SKM-1 (cell line): ENCODE results near the gene ZSCAN30.

ENCODE experiments used
- DNase-seq: peaks from one replicate; lab custom pipeline; 2025; ENCODE audit not compliant: unreplicated experiment; lab: John Stamatoyannopoulos, UW

Gene ZSCAN30

GRCh38 chr18:35282353-35282752 is 7.7 kb downstream of the ZSCAN30 start:
- DNase-seq: no peak

- no peak for DNase-seq
Observed at GRCh38 chr18:35278969-35279368, 11.1 kb downstream of the ZSCAN30 start.

- no peak for DNase-seq
Observed at GRCh38 chr18:35278085-35278484, 11.9 kb downstream of the ZSCAN30 start.

GRCh38 chr18:35277633-35278032 is 12.4 kb downstream of the ZSCAN30 start:
- DNase-seq: no peak

- no peak for DNase-seq
Observed at GRCh38 chr18:35276267-35276666, 13.8 kb downstream of the ZSCAN30 start.

- no peak for DNase-seq
Observed at GRCh38 chr18:35271656-35272055, 18.4 kb downstream of the ZSCAN30 start.

GRCh38 chr18:35268821-35269220 is 21.2 kb downstream of the ZSCAN30 start:
- DNase-seq: peak; percentile 36

- DNase-seq: no peak
Observed at GRCh38 chr18:35267809-35268208, 22.2 kb downstream of the ZSCAN30 start.

GRCh38 chr18:35267161-35267651 is 22.8 kb downstream of the ZSCAN30 start:
- no peak for DNase-seq

GRCh38 chr18:35264409-35264808 is 25.6 kb downstream of the ZSCAN30 start:
- no peak for DNase-seq

- DNase-seq: no peak
Observed at GRCh38 chr18:35256947-35257346, 33.1 kb downstream of the ZSCAN30 start.

GRCh38 chr18:35253655-35254287 is 36.3 kb downstream of the ZSCAN30 start:
- DNase-seq: no peak

- DNase-seq: no peak
Observed at GRCh38 chr18:35252466-35252865, 37.6 kb downstream of the ZSCAN30 start.

- DNase-seq: no peak
Observed at GRCh38 chr18:35248429-35248828, 41.6 kb downstream of the ZSCAN30 start.

GRCh38 chr18:35247412-35248249 is 42.4 kb downstream of the ZSCAN30 start:
- peak; percentile 34 for DNase-seq

- no peak for DNase-seq
Observed at GRCh38 chr18:35246831-35247230, 43.2 kb downstream of the ZSCAN30 start.

- DNase-seq: no peak
Observed at GRCh38 chr18:35245719-35246317, 44.2 kb downstream of the ZSCAN30 start.

- no peak for DNase-seq
Observed at GRCh38 chr18:35244671-35245070, 45.4 kb downstream of the ZSCAN30 start.

- no peak for DNase-seq
Observed at GRCh38 chr18:35242426-35242825, 47.6 kb downstream of the ZSCAN30 start.

GRCh38 chr18:35241448-35241804 is 48.6 kb downstream of the ZSCAN30 start:
- no peak for DNase-seq

- DNase-seq: peak; percentile 93
Observed at GRCh38 chr18:35240664-35241447, 49.2 kb downstream of the ZSCAN30 start, which contains the start of gene ZNF397. Gene ZNF397, plus strand, starts transcription at chr18:35241034. Its CDS starts 1,437 bp downstream, at chr18:35242471.
